H1 (cell line): ENCODE results near the gene ADRA2B. TPM values are rescaled to one million over a fixed set of nuclear protein-coding genes. Genes with fewer than 3 reads are reported as not detected.
A peak's percentile ranks its signal among the peaks of the same experiment; 100 is the strongest.

ENCODE experiments used
- CTCF ChIA-PET: fragments of 300-600 bp; sonication (Branson Sonifier 250); formaldehyde crosslinking; loops from one replicate; lab custom pipeline; 2021; ENCODE audit not compliant: partially characterized antibody; lab: Charles Lee
- POLR2A ChIA-PET: fragments of 300-600 bp; sonication (Branson Sonifier 250); formaldehyde crosslinking; loops from one replicate; lab custom pipeline; 2021; ENCODE audit warnings: inconsistent platforms; ENCODE audit not compliant: partially characterized antibody; lab: Charles Lee
- DNase-seq, 2 experiments: peaks; one replicate each; pipeline versions ENCODE4 v3.0.0 to v3.0.0-alpha.2; 2010 to 2022; ENCODE audit warnings: low spot score in 2 of 2, low read depth in 1 of 2, mixed read lengths in 1 of 2
- FAIRE-seq: peaks from 2 replicates; lab custom pipeline; 2011; peaks lifted over from hg19 to GRCh38; lab: Jason Lieb, UNC
- H2AFZ ChIP-seq: 2 replicates; pipeline ENCODE4 v1.8.1; 2012; ENCODE audit warnings: low read length, inconsistent platforms
- H2AK5ac ChIP-seq: 2 replicates; pipeline ENCODE4 v1.6.1; 2013; ENCODE audit warnings: low read depth, low read length
- H2BK120ac ChIP-seq: replicated peaks from 2 replicates; pipeline ENCODE3; 2013; ENCODE audit warnings: low read depth, low read length, inconsistent platforms
- H2BK12ac ChIP-seq: 2 replicates; pipeline ENCODE4 v1.6.1; 2013; ENCODE audit warnings: low read depth, low read length
- H2BK15ac ChIP-seq: 2 replicates; pipeline ENCODE4 v1.6.1; 2013; ENCODE audit warnings: low read length
- H2BK20ac ChIP-seq: 2 replicates; pipeline ENCODE4 v1.6.1; 2013; ENCODE audit warnings: low read length
- H2BK5ac ChIP-seq: 2 replicates; pipeline ENCODE4 v1.6.1; 2013; ENCODE audit warnings: low read depth, low read length
- H3K14ac ChIP-seq: 2 replicates; pipeline ENCODE4 v1.6.1; 2013; ENCODE audit warnings: inconsistent platforms; ENCODE audit not compliant: insufficient read length
- H3K18ac ChIP-seq: 2 replicates; pipeline ENCODE4 v1.6.1; 2013; ENCODE audit warnings: low read length; ENCODE audit errors: extremely low read depth
- H3K23ac ChIP-seq: 2 replicates; pipeline ENCODE4 v1.6.1; 2013; ENCODE audit warnings: inconsistent platforms; ENCODE audit not compliant: insufficient read length
- H3K23me2 ChIP-seq: 2 replicates; pipeline ENCODE4 v1.6.1; 2013; ENCODE audit warnings: low read depth, low read length
- H3K27ac ChIP-seq: 2 replicates; pipeline ENCODE4 v1.6.1; 2011; ENCODE audit warnings: low read depth, low read length, inconsistent platforms
- H3K27me3 ChIP-seq, 4 experiments: replicated peaks in 1 of 4; 1 replicate in 1 of 4; 2 replicates in 3 of 4; pipeline versions ENCODE4 v1.6.1 to v1.8.1; 2011 to 2013; ENCODE audit warnings: low read length in 3 of 4, mild to moderate bottlenecking in 3 of 4, inconsistent platforms in 2 of 4, mixed read lengths in 2 of 4, moderate library complexity in 1 of 4; ENCODE audit not compliant: control insufficient read depth in 3 of 4, insufficient read depth in 3 of 4; ENCODE audit errors: extremely low read depth in 1 of 4
- H3K36me3 ChIP-seq, 4 experiments: 2 replicates each; pipeline versions ENCODE4 v1.6.1 to v1.8.1; 2011 to 2013; ENCODE audit warnings: mild to moderate bottlenecking in 4 of 4, low read length in 3 of 4, moderate library complexity in 2 of 4, control low read depth in 1 of 4, inconsistent platforms in 1 of 4; ENCODE audit not compliant: insufficient read depth in 4 of 4, control insufficient read depth in 2 of 4
- H3K4ac ChIP-seq: replicated peaks from 2 replicates; pipeline ENCODE3; 2013; ENCODE audit warnings: low read length, low read depth, mixed read lengths, inconsistent platforms; ENCODE audit not compliant: insufficient read length
- H3K4me1 ChIP-seq, 4 experiments: replicated peaks in 1 of 4; 1 replicate in 1 of 4; 2 replicates in 3 of 4; pipeline versions ENCODE4 v1.6.1 to v1.8.1; 2011 to 2013; ENCODE audit warnings: low read length in 3 of 4, inconsistent platforms in 2 of 4, mixed read lengths in 1 of 4; ENCODE audit not compliant: insufficient read depth in 4 of 4, control insufficient read depth in 3 of 4
- H3K4me2 ChIP-seq, 2 experiments: 2 replicates each; pipeline versions ENCODE4 v1.6.1 to v1.8.1; 2011 to 2013; ENCODE audit warnings: low read depth in 2 of 2, low read length in 2 of 2, control low read depth in 1 of 2, inconsistent platforms in 1 of 2, mild to moderate bottlenecking in 1 of 2; ENCODE audit not compliant: insufficient read depth in 1 of 2
- H3K4me3 ChIP-seq, 4 experiments: fragments of 200-600, 300-600 bp in 1 of 4; sonication (generic), shearing (Covaris generic), sonication (Bioruptor Twin) in 1 of 4; 2 replicates each; pipeline versions ENCODE4 v1.5.1 to v1.8.1; 2011 to 2016; ENCODE audit warnings: low read length in 4 of 4, low read depth in 3 of 4, control low read depth in 2 of 4, inconsistent platforms in 2 of 4, mild to moderate bottlenecking in 2 of 4, mixed read lengths in 1 of 4, moderate library complexity in 1 of 4; ENCODE audit not compliant: insufficient read depth in 2 of 4; ENCODE audit errors: extremely low read depth in 1 of 4
- H3K56ac ChIP-seq: replicated peaks from 2 replicates; pipeline ENCODE3; 2013; ENCODE audit warnings: low read depth, mild to moderate bottlenecking, mixed read lengths, low read length, inconsistent platforms; ENCODE audit not compliant: insufficient read length
- H3K79me1 ChIP-seq: 2 replicates; pipeline ENCODE4 v1.6.1; 2013; ENCODE audit warnings: low read depth, low read length, control low read depth
- H3K79me2 ChIP-seq, 2 experiments: 2 replicates each; pipeline versions ENCODE4 v1.6.1 to v1.8.1; 2012 to 2013; ENCODE audit warnings: low read length in 2 of 2, mild to moderate bottlenecking in 2 of 2, inconsistent platforms in 1 of 2; ENCODE audit not compliant: insufficient read depth in 2 of 2, control insufficient read depth in 1 of 2
- H3K9ac ChIP-seq, 4 experiments: replicated peaks in 1 of 4; 1 replicate in 1 of 4; 2 replicates in 3 of 4; pipeline versions ENCODE4 v1.6.1 to v1.8.1; 2011 to 2013; ENCODE audit warnings: low read depth in 3 of 4, low read length in 3 of 4, control low read depth in 2 of 4, mild to moderate bottlenecking in 2 of 4, moderate library complexity in 2 of 4, inconsistent platforms in 1 of 4; ENCODE audit errors: extremely low read depth in 1 of 4
- H3K9me3 ChIP-seq, 2 experiments: 2 replicates each; pipeline versions ENCODE4 v1.6.1 to v1.8.1; 2012 to 2013; ENCODE audit warnings: mild to moderate bottlenecking in 2 of 2, moderate library complexity in 2 of 2, control low read depth in 1 of 2, inconsistent platforms in 1 of 2, low read depth in 1 of 2, low read length in 1 of 2, mixed read lengths in 1 of 2; ENCODE audit not compliant: insufficient read depth in 2 of 2
- H4K20me1 ChIP-seq, 2 experiments: replicated peaks in 1 of 2; 2 replicates each; pipeline versions ENCODE3 to v1.8.1; 2011 to 2013; ENCODE audit warnings: inconsistent platforms in 2 of 2, low read length in 2 of 2, mild to moderate bottlenecking in 1 of 2; ENCODE audit not compliant: insufficient read depth in 2 of 2, control insufficient read depth in 1 of 2
- H4K5ac ChIP-seq: 2 replicates; pipeline ENCODE4 v1.6.1; 2013; ENCODE audit warnings: low read length, low read depth, mixed read lengths, inconsistent platforms; ENCODE audit not compliant: insufficient read length
- H4K8ac ChIP-seq: 2 replicates; pipeline ENCODE4 v1.8.0; 2013; ENCODE audit warnings: mild to moderate bottlenecking, moderate library complexity, low read length, inconsistent platforms; ENCODE audit not compliant: insufficient read depth; ENCODE audit errors: extremely low read depth
- H4K91ac ChIP-seq: replicated peaks from 2 replicates; pipeline ENCODE3; 2013; ENCODE audit warnings: low read length, mixed read lengths, inconsistent platforms; ENCODE audit not compliant: insufficient read length
- CBX8 ChIP-seq: fragments of 300-800, 300-1000 bp; sonication (generic); IDR thresholded peaks from 2 replicates; pipeline ENCODE4 v1.7.1; 2016; ENCODE audit warnings: low read depth, low read length, borderline replicate concordance
- CHD1 ChIP-seq: IDR thresholded peaks from 2 replicates; pipeline ENCODE4 v1.6.1; 2012; ENCODE audit warnings: low read depth, low read length, improper control_type of control experiment
- RBBP5 ChIP-seq: IDR thresholded peaks from 2 replicates; pipeline ENCODE4 v1.7.1; 2012; ENCODE audit warnings: low read depth, mild to moderate bottlenecking, inconsistent platforms, low read length, moderate library complexity, borderline replicate concordance
- SUZ12 ChIP-seq: fragments of 200-600 bp; sonication (generic); IDR thresholded peaks from 2 replicates; pipeline ENCODE4 v1.6.1; 2012; ENCODE audit warnings: mild to moderate bottlenecking, inconsistent platforms, low read length, moderate library complexity, mixed read lengths
- WGBS, 2 experiments: shearing (Covaris generic) in 1 of 2; methylation state at CpG; one replicate each; pipeline versions ENCODE4 v1.1.6 to v1.1.7; 2013 to 2015; ENCODE audit warnings: low lambda C conversion rate in 2 of 2, mixed read lengths in 2 of 2, inconsistent platforms in 1 of 2, low coverage in 1 of 2, missing lambda C conversion rate in 1 of 2; ENCODE audit not compliant: insufficient replicate concordance in 2 of 2, insufficient coverage in 1 of 2, insufficient read length in 1 of 2; ENCODE audit errors: extremely low coverage in 1 of 2, missing lambda C conversion rate in 1 of 2; 5-methylcytosine and 5-hydroxymethylcytosine counted together
- polyA plus RNA-seq, 7 experiments: library from polyadenylated mRNA; depleted of rRNA in 3 of 7; stranded (reverse) in 5 of 7; unstranded in 2 of 7; fragments of >200 nt in 5 of 7; fragments of 200-250 nt in 2 of 7; gene quantifications; 1 replicate in 5 of 7; 2 replicates in 1 of 7; 4 replicates in 1 of 7; pipeline versions ENCODE4 v1.2.1 to v1.2.3, GENCODE V29; 2011 to 2013; ENCODE audit warnings: missing spikeins in 2 of 7, mixed read lengths in 2 of 7
- total RNA-seq: library from RNA; stranded (reverse); fragmentation: NEBNext Ultra II Directional; extraction: Animal tissue kit (Norgen Biotek cat#: 25700); gene quantifications from 2 replicates; pipeline ENCODE4 v1.2.1, GENCODE V29; 2021
- TF ChIP-seq, protein P1 (sequence below), 3 experiments: IDR thresholded peaks; 1 replicate in 2 of 3; 2 replicates in 1 of 3; pipeline versions ENCODE4 v1.5.1 to v1.6.1; 2011; ENCODE audit warnings: low read length in 3 of 3, mild to moderate bottlenecking in 3 of 3, inconsistent platforms in 2 of 3, low read depth in 1 of 3, moderate library complexity in 1 of 3; ENCODE audit not compliant: insufficient read depth in 1 of 3; ENCODE audit errors: control extremely low read depth in 1 of 3

ADRA2B gene
- total and polyA plus RNA-seq, 2 of the 8 experiments (the other 6 are each of a cell fraction or from before 2014, with no cell fraction given): 5.8 to 6.5 TPM

DNA sequence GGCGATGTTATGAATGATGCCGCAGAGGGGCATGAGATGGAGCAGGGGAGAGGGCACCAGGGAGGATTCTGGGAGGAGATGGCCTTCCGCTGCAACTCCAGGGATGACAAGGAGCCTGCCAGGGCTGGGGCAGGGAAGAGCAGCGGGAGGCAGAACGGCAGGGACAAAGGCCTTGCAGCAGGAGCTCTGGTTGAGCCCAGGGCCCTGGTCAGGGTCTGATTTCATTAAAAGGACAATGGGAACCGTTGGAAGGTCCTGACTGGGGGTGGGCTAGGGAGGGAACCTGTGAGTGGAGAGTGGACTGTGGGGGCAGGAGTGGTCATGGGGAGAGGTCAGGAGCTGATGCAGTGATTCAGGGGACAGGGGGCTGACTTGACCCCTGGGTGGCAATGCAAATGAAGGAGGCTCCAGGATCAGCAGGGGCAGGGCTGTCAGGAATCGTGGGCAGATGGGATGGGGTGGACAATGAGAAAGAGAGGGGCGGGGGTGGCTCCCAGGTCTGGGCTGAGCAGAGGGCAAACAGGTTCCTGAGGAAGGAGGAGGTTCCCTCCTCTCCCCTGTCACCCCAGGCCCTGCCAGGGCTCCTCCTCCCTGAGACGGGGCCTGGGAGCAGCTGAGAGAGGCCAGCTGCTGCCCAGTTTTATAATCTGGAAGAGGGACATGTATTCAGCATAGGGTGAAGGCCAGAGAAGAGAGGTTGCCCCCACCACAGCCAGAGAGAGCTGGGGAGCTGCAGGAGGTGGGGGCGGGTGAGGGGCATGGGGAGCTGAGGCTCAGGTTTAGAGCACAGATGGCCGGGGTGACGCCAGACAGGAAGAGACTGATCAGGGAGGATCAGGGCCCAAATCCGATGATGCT is 36.2 kb upstream of the ADRA2B start:
- H3K27ac ChIP-seq: peak overlapping the region; percentile 44; the same call in 1 of the 2 replicates
- POLR2A ChIA-PET: interaction anchor here (1.1 to 1.3 kb wide), 2 partner anchors 22 to 55 kb away, joined by 3 to 4 read pairs; no protein-coding TSS in a partner anchor
- WGBS, 2 experiments: 73% methylated on average over 8 of the region's 13 CpGs; no CpG with 5 or more reads in 1 of the 2 experiments

More for the DNA sequence above, 36.2 kb upstream of the ADRA2B start:
- Histone ChIP-seq H4K8ac (no peak overlapping the region), H3K9me3 (no peaks in the 10 kb centered on the region), H4K20me1 (no peaks in the 10 kb centered on the region), H3K4me3 (no peak overlapping the region), H3K4ac (peak overlapping the region; percentile 57), H3K4me2 (peak overlapping the region in 1 of 2 experiments; percentile 0; a peak in 1 of 4 replicates), H3K27me3 (no peaks in the 10 kb centered on the region; a peak in 1 of 7 replicates), H2BK12ac (0 out of 2 replicates have a peak overlapping the region, but pooled peaks have one; percentile 87), H2BK5ac (peak overlapping the region; percentile 68), H2AK5ac (0 out of 2 replicates have a peak overlapping the region, but pooled peaks have one; percentile 82), H4K91ac (peak overlapping the region; percentile 94), H3K4me1 (peaks cover 0 to 31% (median 19%) of the 10 kb centered on the region in 4 experiments; a peak in 6 of 7 replicates), H3K56ac (no peak overlapping the region), H3K18ac (peak overlapping the region; percentile 71), H3K36me3 (no peaks in the 10 kb centered on the region), H3K23ac (no peak overlapping the region), H3K79me2 (no peaks in the 10 kb centered on the region), H2BK20ac (peak overlapping the region; percentile 72; the same call in 1 of the 2 replicates), H4K5ac (no peak overlapping the region), H2AFZ (no peak overlapping the region), H3K23me2 (peaks cover 2% of the 10 kb centered on the region; the same call in 1 of the 2 replicates), H2BK15ac (no peak overlapping the region), H3K14ac (no peak overlapping the region), H3K79me1 (no peaks in the 10 kb centered on the region), H3K9ac (no peak overlapping the region; a peak in 1 of 7 replicates), H2BK120ac (no peak overlapping the region)
- CTCF ChIA-PET: interaction anchor here (1.7 to 10.1 kb wide), 4 partner anchors 11 to 35 kb away, joined by 7 to 98 read pairs (median 30); partner anchors contain the start of genes ADRA2B and ASTL
- DNase-seq: no peak
- FAIRE-seq: no peak
- TF ChIP-seq CHD1 (no peak), RBBP5 (no peak), SUZ12 (no peak), CBX8 (no peak)
- TF ChIP-seq, protein P1, sequence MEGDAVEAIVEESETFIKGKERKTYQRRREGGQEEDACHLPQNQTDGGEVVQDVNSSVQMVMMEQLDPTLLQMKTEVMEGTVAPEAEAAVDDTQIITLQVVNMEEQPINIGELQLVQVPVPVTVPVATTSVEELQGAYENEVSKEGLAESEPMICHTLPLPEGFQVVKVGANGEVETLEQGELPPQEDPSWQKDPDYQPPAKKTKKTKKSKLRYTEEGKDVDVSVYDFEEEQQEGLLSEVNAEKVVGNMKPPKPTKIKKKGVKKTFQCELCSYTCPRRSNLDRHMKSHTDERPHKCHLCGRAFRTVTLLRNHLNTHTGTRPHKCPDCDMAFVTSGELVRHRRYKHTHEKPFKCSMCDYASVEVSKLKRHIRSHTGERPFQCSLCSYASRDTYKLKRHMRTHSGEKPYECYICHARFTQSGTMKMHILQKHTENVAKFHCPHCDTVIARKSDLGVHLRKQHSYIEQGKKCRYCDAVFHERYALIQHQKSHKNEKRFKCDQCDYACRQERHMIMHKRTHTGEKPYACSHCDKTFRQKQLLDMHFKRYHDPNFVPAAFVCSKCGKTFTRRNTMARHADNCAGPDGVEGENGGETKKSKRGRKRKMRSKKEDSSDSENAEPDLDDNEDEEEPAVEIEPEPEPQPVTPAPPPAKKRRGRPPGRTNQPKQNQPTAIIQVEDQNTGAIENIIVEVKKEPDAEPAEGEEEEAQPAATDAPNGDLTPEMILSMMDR (IDR thresholded peaks at IDR 0.05; ENCODE audit: control extremely low read depth in 1 of 3, insufficient read depth in 1 of 3, low read depth in 1 of 3, low read length in 3 of 3): no peak
